HepG2 (cell line): ENCODE results near the gene TUBA4B. TPM values are rescaled to one million over a fixed set of nuclear protein-coding genes. Genes with fewer than 3 reads are reported as not detected.
A peak's percentile ranks its signal among the peaks of the same experiment; 100 is the strongest.

ENCODE experiments used
- BRD4 ChIP-seq: sonication (generic); formaldehyde crosslinking; IDR thresholded peaks from 2 replicates; pipeline ENCODE4 v1.4.0; 2020; ENCODE audit warnings: missing genetic modification reagents
- CENPBD1 ChIP-seq: sonication (generic); formaldehyde crosslinking; IDR thresholded peaks from 2 replicates; pipeline ENCODE4 v1.8.0; 2022; ENCODE audit warnings: missing genetic modification reagents, low read depth, mild to moderate bottlenecking, borderline replicate concordance
- GATAD1 ChIP-seq: IDR thresholded peaks from 2 replicates; pipeline ENCODE4 v1.6.1; 2016; ENCODE audit warnings: missing genetic modification reagents, missing compliant biosample characterization
- HIC2 ChIP-seq: sonication (generic); formaldehyde crosslinking; IDR thresholded peaks from 2 replicates; pipeline ENCODE4 v1.9.0; 2022; ENCODE audit warnings: low read depth, missing genetic modification reagents
- KAT7 ChIP-seq: IDR thresholded peaks from 2 replicates; pipeline ENCODE4 v1.6.1; 2018; ENCODE audit warnings: borderline replicate concordance, missing compliant biosample characterization
- KDM3A ChIP-seq: IDR thresholded peaks from 2 replicates; pipeline ENCODE4 v1.6.1; 2018; ENCODE audit warnings: low read depth, missing compliant biosample characterization
- KLF13 ChIP-seq: sonication (generic); formaldehyde crosslinking; IDR thresholded peaks from 2 replicates; pipeline ENCODE4 v1.4.0; 2020; ENCODE audit warnings: mild to moderate bottlenecking, missing genetic modification reagents
- MIER3 ChIP-seq: IDR thresholded peaks from 2 replicates; pipeline ENCODE4 v1.6.1; 2016; ENCODE audit warnings: missing compliant biosample characterization, borderline replicate concordance
- PAX8 ChIP-seq: sonication (generic); formaldehyde crosslinking; IDR thresholded peaks from 2 replicates; pipeline ENCODE4 v1.8.0; 2022; ENCODE audit warnings: mild to moderate bottlenecking, missing genetic modification reagents, borderline replicate concordance
- RBM39 ChIP-seq: fragments of 200-400 bp; formaldehyde crosslinking; IDR thresholded peaks from one replicate; pipeline ENCODE4 v1.6.1; 2018; ENCODE audit warnings: antibody characterized with exemption, mild to moderate bottlenecking, low read depth, low read length; ENCODE audit not compliant: poor library complexity, severe bottlenecking
- SMC3 ChIP-seq: IDR thresholded peaks from 2 replicates; pipeline ENCODE4 v1.6.1; 2011; ENCODE audit warnings: low read length, improper control_type of control experiment
- THAP7 ChIP-seq: sonication (generic); formaldehyde crosslinking; IDR thresholded peaks from 2 replicates; pipeline ENCODE4 v1.8.1; 2023; ENCODE audit warnings: mild to moderate bottlenecking, missing genetic modification reagents
- ZBTB7A ChIP-seq: sonication (generic); formaldehyde crosslinking; IDR thresholded peaks from 2 replicates; pipeline ENCODE4 v1.8.0; 2022; ENCODE audit warnings: mild to moderate bottlenecking, missing genetic modification reagents
- ZFP91 ChIP-seq: sonication (generic); formaldehyde crosslinking; IDR thresholded peaks from 2 replicates; pipeline ENCODE4 v1.9.0; 2022; ENCODE audit warnings: missing genetic modification reagents, mild to moderate bottlenecking, borderline replicate concordance
- ZNF160 ChIP-seq: sonication (generic); formaldehyde crosslinking; IDR thresholded peaks from 2 replicates; pipeline ENCODE4 v1.8.0; 2022; ENCODE audit warnings: mild to moderate bottlenecking, inconsistent platforms, missing genetic modification reagents
- ZNF17 ChIP-seq: sonication (generic); formaldehyde crosslinking; IDR thresholded peaks from 2 replicates; pipeline ENCODE4 v1.5.0; 2020; ENCODE audit warnings: mild to moderate bottlenecking, missing genetic modification reagents
- ZNF275 ChIP-seq: sonication (generic); formaldehyde crosslinking; IDR thresholded peaks from 2 replicates; pipeline ENCODE4 v1.8.0; 2022; ENCODE audit warnings: missing genetic modification reagents, mild to moderate bottlenecking, inconsistent platforms, borderline replicate concordance
- ZNF451 ChIP-seq: sonication (generic); formaldehyde crosslinking; IDR thresholded peaks from 2 replicates; pipeline ENCODE4 v1.5.0; 2020; ENCODE audit warnings: mild to moderate bottlenecking, missing genetic modification reagents
- ZNF547 ChIP-seq: sonication (generic); formaldehyde crosslinking; IDR thresholded peaks from 2 replicates; pipeline ENCODE4 v1.5.1; 2020; ENCODE audit warnings: mild to moderate bottlenecking, missing genetic modification reagents
- ZNF576 ChIP-seq: sonication (generic); formaldehyde crosslinking; IDR thresholded peaks from 2 replicates; pipeline ENCODE4 v1.4.0; 2020; ENCODE audit warnings: mild to moderate bottlenecking, missing genetic modification reagents
- ZNF781 ChIP-seq: sonication (generic); formaldehyde crosslinking; IDR thresholded peaks from 2 replicates; pipeline ENCODE4 v1.5.1; 2020; ENCODE audit warnings: borderline replicate concordance, mild to moderate bottlenecking, missing genetic modification reagents; ENCODE audit errors: not compliant biosample characterization
- polyA plus RNA-seq, 8 experiments: library from polyadenylated mRNA; depleted of rRNA in 3 of 8; stranded (reverse) in 7 of 8; unstranded in 1 of 8; fragments of >200 nt; fragmentation: Illumina TruSeq in 4 of 8; extraction: Trizol in 4 of 8; gene quantifications; 2 replicates each; pipeline versions ENCODE4 v1.2.1 to v1.2.3, GENCODE V29; 2011 to 2016; ENCODE audit warnings: low read depth in 4 of 8, missing spikeins in 1 of 8, mixed read lengths in 1 of 8; ENCODE audit not compliant: insufficient read depth in 1 of 8
- total RNA-seq, 5 experiments: library from RNA; depleted of rRNA; stranded (reverse); fragments of >200 nt; fragmentation: Illumina TruSeq; extraction: Trizol; gene quantifications; 2 replicates each; pipeline ENCODE4 v1.2.3, GENCODE V29; 2016; ENCODE audit warnings: low read depth in 1 of 5

Gene TUBA4B
- total and polyA plus RNA-seq, 2 of the 13 experiments (the other 11 are each of a cell fraction or from before 2014, with no cell fraction given), result 0.18 to 0.22 TPM

GRCh38 chr2:219253753-219254589 lies 928 bp downstream of the TUBA4B start, which contains the start of gene TUBA4A (continued):
- TF ChIP-seq THAP7 (CRISPR knock-in tag) (peak; percentile 59; the same call in 1 of the 2 replicates), ZNF275 (CRISPR knock-in tag) (no peak), ZNF17 (CRISPR knock-in tag) (no peak), KDM3A (CRISPR knock-in tag) (0 out of 2 replicates have a peak, but pooled peaks have one; percentile 17), ZNF547 (CRISPR knock-in tag) (peak; percentile 72; the same call in 1 of the 2 replicates), ZFP91 (CRISPR knock-in tag) (peak; percentile 64; the same call in 1 of the 2 replicates), ZNF781 (CRISPR knock-in tag) (peak; percentile 49), CENPBD1 (CRISPR knock-in tag) (no peak), PAX8 (CRISPR knock-in tag) (0 out of 2 replicates have a peak, but pooled peaks have one; percentile 55), ZBTB7A (CRISPR knock-in tag) (peak; percentile 62; the same call in 1 of the 2 replicates), ZNF160 (CRISPR knock-in tag) (no peak), ZNF451 (no peak), KAT7 (CRISPR knock-in tag) (no peak), RBM39 (no peak), ZNF576 (CRISPR knock-in tag) (no peak), HIC2 (CRISPR knock-in tag) (no peak), MIER3 (CRISPR knock-in tag) (no peak), SMC3 (no peak), GATAD1 (CRISPR knock-in tag) (no peak), BRD4 (CRISPR knock-in tag) (no peak), KLF13 (no peak)
